ENCODE measurements around the gene ORM2. TPM values are rescaled to one million over a fixed set of nuclear protein-coding genes. Genes with fewer than 3 reads are reported as not detected.

Gene ORM2
- total and polyA plus RNA-seq, 2 of the 13 experiments (the other 11 are each of a cell fraction or from before 2014, with no cell fraction given): 565 to 824 TPM

- TF ChIP-seq ZFAT (CRISPR knock-in tag; conservative IDR thresholded peaks at IDR 0.05) (no peak), ZNF547 (CRISPR knock-in tag; IDR thresholded peaks at IDR 0.05) (no peak)
- WGBS (ENCODE audit: low lambda C conversion rate): 91% methylated on average over 8 of the region's 12 CpGs
- no peaks in the 10 kb centered on the region for H3K27me3 ChIP-seq (ENCODE audit: control insufficient read depth in 1 of 2, insufficient read depth in 2 of 2, low read length in 2 of 2)
- ChIA-PET CTCF (ENCODE audit: low intra/inter-chr PET ratio, low total read pairs) (no interaction called here), POLR2A (no interaction called here)
- peaks cover 14% of the 10 kb centered on the region for H3K4me1 ChIP-seq (ENCODE audit: insufficient read depth, low read length)
- no peak overlapping the region for H3K9ac ChIP-seq (ENCODE audit: insufficient read depth, low read depth, low read length)
- no peaks in the 10 kb centered on the region for H3K9me3 ChIP-seq (ENCODE audit: low read length)
- BruUV-seq (replicated peaks): no TSS peak
- H3K4me2 ChIP-seq (ENCODE audit: low read depth, low read length): no peak overlapping the region
- FAIRE-seq (no peak), ATAC-seq (no peak), DNase-seq (ENCODE audit: low spot score) (no peak)
- no peak overlapping the region for H2AFZ ChIP-seq (ENCODE audit: low read length)
- H3K27ac ChIP-seq (ENCODE audit: extremely low read length, insufficient read depth, low read length): no peak overlapping the region
- no peaks in the 10 kb centered on the region for H3K79me2 ChIP-seq (ENCODE audit: insufficient read depth, low read length)
- H3K36me3 ChIP-seq (replicated peaks in 1 of 2; ENCODE audit: control insufficient read depth in 1 of 2, insufficient read depth in 2 of 2, low read length in 2 of 2): peaks cover 0 to 36% of the 10 kb centered on the region in 2 experiments; a peak in 3 of 5 replicates
- intact Hi-C loops (cut with micrococcal nuclease; ENCODE audit: unreplicated experiment): no loop called here
- no peak overlapping the region for H3K4me3 ChIP-seq (replicated peaks in 1 of 3; ENCODE audit: insufficient read depth in 1 of 3, low read depth in 2 of 3, low read length in 3 of 3)
- no peaks in the 10 kb centered on the region for H4K20me1 ChIP-seq (ENCODE audit: insufficient read depth, low read length)
- in situ Hi-C loops (cut with HindIII; ENCODE audit: extremely low pct_ligation_motif_present, low pct_unique_long_range_greater_than_20kb): no loop called here
Measured at GRCh38 chr9:114362394-114362793, 32.7 kb downstream of the ORM2 start.

GRCh38 chr9:114363424-114363823, 33.8 kb downstream of the ORM2 start:
- 75% methylated on average over 2 of the region's 2 CpGs for WGBS (ENCODE audit: low lambda C conversion rate)
- no peak overlapping the region for H3K4me2 ChIP-seq (ENCODE audit: low read depth, low read length)
- H3K27ac ChIP-seq (ENCODE audit: extremely low read length, insufficient read depth, low read length): no peak overlapping the region
- H3K36me3 ChIP-seq (replicated peaks in 1 of 2; ENCODE audit: control insufficient read depth in 1 of 2, insufficient read depth in 2 of 2, low read length in 2 of 2): peaks cover 0 to 38% of the 10 kb centered on the region in 2 experiments; a peak in 3 of 5 replicates
- no peaks in the 10 kb centered on the region for H3K79me2 ChIP-seq (ENCODE audit: insufficient read depth, low read length)
- H4K20me1 ChIP-seq (ENCODE audit: insufficient read depth, low read length): no peaks in the 10 kb centered on the region
- no peak for FAIRE-seq
- no TSS peak for BruUV-seq (replicated peaks)
- CTCF ChIA-PET (ENCODE audit: low intra/inter-chr PET ratio, low total read pairs): no interaction called here
- POLR2A ChIA-PET: no interaction called here
- in situ Hi-C loops (cut with HindIII; ENCODE audit: extremely low pct_ligation_motif_present, low pct_unique_long_range_greater_than_20kb) (no loop called here), intact Hi-C loops (cut with micrococcal nuclease; ENCODE audit: unreplicated experiment) (no loop called here)
- H3K27me3 ChIP-seq (ENCODE audit: control insufficient read depth in 1 of 2, insufficient read depth in 2 of 2, low read length in 2 of 2): no peaks in the 10 kb centered on the region
- ATAC-seq: no peak
- H3K4me1 ChIP-seq (ENCODE audit: insufficient read depth, low read length): peaks cover 14% of the 10 kb centered on the region
- H2AFZ ChIP-seq (ENCODE audit: low read length): no peak overlapping the region
- DNase-seq (ENCODE audit: low spot score): no peak
- no peak overlapping the region for H3K4me3 ChIP-seq (replicated peaks in 1 of 3; ENCODE audit: insufficient read depth in 1 of 3, low read depth in 2 of 3, low read length in 3 of 3)
- H3K9me3 ChIP-seq (ENCODE audit: low read length): no peaks in the 10 kb centered on the region
- TF ChIP-seq POLR2AphosphoS2 (IDR thresholded peaks at IDR 0.05; ENCODE audit: low read depth, low read length): no peak
- no peak for TF ChIP-seq TAF15 (IDR thresholded peaks at IDR 0.05; ENCODE audit: low read depth, low read length, poor library complexity, severe bottlenecking)
- TF ChIP-seq SNAPC4 (CRISPR knock-in tag; IDR thresholded peaks at IDR 0.05): no peak
- TF ChIP-seq ZNF644 (CRISPR knock-in tag; IDR thresholded peaks at IDR 0.05; ENCODE audit: low read depth): no peak
- no peak overlapping the region for H3K9ac ChIP-seq (ENCODE audit: insufficient read depth, low read depth, low read length)

Measured in HepG2 (cell line).